HG03159 (cell line): ENCODE data around the gene CMIP.

Experiments used
- ATAC-seq: cut with Tn5 transposase; IDR thresholded peaks from one replicate; pipeline ENCODE4 v1.9.1; 2021; ENCODE audit warnings: mild to moderate bottlenecking, moderate library complexity; ENCODE audit not compliant: unreplicated experiment

CMIP gene

DNA sequence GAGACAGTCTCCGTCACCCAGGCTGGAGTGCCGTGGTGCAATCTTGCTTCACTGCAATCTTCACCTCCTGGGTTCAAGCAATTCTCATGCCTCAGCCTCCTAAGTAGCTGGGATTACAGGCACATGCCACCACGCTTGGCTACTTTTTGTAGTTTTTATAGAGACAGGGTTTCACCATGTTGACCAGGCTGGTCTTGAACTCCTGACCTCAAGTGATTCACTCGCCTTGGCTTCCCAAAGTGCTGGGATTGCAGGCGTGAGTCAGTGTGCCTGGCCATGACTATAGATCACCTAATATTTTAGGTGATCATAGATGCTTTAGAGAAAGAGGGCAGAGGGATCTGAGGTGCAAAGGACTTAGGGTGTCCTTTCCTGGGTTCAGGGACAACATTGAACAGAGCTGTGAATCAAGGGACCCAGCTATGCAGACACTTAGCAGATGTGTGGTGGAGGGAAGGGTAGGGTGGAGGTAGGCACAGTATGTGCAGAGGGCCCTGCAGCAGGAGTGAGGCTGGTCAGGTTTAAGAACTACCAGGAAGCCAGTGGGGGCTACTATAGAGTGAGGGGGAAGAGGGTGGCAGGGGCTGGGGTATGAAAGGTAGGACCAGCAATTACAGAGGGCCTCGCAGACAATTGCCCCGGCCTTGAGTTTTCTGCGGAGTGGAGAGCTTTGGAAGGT lies 116.5 kb downstream of the CMIP start:
- no peak for ATAC-seq

DNA sequence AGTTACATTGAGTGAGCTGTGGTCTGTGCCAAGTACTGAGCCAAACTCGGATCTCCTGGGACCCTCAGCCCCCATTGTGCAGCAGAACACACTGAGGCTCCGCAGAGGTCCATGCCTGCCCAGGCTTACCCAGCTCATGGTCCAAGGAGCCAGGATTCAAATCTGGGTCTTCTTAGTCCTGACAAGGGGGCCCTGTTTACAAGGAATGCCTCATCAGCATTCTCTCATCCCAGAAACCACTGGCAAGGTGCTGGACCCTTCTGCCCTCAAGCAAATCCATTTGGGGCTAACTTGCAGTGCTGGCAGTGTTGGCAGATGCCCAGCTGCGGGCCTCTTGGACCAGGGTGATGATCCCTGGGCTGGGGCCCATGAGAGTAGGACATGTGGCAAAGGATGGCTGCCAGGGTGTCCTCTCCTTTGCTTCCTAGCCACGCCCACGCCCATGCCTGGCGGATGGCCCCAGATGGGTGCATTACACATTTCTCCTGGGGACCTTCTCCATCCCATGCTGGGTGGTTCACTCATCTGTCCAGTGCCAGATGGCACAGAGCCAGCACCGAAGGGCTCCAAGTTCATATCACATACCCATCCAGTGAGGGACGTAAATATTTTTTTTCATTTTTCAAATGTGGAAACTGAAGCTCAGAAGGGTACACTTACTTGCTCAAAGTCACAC lies 117.7 kb downstream of the CMIP start:
- ATAC-seq = no peak

DNA sequence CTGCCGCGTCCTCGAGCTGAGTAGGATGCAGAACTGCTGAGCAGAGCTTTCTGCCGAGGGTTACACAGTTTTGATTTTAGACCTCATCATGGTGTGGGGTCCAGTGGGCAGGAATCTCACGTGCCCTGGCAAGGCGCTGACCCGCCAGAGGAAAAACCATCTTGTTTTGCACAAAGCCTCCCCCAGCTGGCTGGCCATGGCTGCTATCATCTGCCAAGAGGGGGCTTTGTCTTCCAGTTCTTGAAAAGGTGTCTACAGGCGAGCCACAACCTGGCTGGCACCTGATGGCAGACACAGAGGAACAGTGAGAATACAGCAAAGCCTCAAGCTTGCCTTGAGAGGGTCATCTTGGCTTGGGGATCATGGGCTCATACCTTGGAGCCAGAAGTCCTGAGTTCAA lies 118.3 kb downstream of the CMIP start:
- no peak for ATAC-seq

DNA sequence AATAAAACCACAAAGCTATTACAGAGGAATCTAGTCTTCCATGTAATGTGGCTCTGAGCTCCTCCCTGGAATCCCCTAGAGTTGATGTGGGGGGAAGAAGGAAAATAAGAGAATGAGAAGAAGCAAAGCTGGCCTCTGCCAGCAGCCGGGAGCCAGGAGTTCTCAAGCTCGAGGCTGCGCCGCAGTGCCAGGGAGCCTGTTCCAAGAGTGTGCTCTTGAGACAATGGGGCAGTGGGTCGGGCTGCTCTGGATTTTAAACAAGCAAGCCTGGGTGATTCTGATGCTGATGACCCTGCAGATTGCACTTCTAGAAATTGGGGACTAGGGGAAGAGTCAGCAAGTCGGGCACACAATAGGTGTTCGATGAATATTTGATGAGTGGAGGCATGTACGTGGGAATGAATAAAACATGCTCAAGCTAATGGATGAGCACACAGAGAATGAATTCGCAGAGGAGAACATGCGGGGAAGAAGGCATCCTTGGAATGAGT lies 119.9 kb downstream of the CMIP start:
- ATAC-seq = no peak

DNA sequence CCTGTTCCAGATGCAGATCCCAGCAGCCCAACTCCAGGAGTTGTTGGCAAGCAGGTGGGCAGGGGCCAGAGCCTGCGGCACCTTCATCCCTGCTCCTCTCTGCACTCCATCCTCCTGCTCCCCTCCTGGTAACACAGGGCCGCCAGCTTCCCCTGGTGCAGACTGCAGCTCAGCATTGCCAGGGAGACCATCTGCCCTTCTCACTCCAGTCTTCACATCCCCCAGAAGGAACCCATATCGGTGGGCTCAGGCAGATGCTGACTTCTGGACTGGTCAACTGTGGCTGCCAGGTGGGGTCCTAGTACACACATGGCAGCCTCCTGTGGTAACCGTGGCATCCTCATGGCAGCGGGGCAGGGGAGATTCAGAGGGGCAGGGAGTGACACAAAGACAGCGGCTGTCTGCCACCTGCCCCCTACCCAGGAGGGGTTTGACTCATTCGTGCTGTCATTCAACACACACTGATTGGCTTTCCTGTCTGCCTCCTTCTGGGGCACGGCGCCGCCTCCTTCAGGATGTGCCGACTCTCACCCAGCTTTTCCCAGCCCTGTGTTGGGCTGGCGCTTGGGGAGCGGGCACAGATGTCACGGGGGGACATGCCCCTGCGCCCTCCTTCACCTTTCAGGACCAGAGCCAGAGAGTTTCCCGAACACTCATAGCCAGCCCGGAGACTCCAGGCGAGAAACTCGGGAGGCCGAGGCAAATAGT lies 120.9 kb downstream of the CMIP start:
- no peak for ATAC-seq

DNA sequence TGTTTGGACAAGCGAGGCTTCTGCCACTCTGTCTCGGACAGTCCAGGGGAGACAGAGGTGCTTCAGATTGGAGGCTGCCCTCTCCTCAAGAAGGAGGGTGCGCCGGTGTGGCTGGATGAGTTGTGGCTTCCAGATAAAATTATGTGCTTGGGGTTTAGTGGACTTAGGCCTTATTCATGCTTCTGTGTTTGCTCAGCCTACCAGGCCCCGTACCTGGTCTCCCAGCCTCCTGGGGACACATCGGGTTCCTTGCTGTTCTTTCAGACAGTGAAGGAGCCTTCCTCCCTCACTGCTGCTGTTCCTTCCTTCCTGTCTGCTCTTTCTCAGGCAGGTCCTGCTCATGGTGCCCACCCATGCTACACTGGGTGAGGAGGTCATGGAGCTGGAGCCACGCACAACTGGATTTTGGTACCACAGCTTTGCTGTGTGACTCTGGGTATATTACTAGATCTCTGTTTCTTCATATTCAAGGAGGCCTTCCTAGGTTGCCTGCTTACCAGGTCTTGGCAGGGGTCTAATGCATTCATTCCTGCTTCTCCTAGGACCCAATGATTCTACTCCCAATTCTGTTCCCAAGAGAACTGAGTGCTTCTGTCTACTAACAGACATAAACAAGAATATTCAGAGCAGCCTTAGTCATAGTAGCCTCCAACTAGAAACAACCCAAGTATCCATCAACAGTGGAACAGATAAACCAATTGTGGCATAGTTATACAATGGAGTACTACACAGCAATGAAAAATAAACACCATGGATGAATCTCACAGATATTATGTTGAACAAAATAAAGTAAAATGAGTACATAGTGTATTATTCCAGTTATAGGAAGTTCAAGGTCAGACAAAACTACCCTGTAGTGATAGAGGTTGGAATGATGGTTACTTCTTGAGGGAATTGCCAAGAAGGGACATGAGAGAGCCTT lies 121.7 kb downstream of the CMIP start:
- ATAC-seq = no peak

DNA sequence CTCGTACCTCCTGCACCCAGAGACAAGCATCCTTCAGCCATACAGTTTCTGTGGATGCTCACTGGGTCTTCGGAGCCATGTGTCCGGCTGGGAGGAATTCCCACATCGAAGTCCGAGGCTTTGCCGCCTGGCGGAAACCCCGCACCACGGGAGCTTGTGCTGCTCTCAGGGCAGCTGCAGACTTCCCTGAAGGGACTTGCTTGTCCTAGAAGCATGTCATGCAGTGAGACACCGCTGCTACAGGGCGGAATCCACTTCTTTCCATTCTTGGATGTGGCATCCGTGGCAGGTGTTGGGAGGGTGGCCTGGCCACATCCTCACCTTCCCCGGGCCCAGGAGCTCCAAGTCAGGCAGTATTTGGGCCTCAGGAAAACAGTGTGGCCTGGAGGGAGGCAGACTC lies 122.5 kb downstream of the CMIP start:
- ATAC-seq = no peak

DNA sequence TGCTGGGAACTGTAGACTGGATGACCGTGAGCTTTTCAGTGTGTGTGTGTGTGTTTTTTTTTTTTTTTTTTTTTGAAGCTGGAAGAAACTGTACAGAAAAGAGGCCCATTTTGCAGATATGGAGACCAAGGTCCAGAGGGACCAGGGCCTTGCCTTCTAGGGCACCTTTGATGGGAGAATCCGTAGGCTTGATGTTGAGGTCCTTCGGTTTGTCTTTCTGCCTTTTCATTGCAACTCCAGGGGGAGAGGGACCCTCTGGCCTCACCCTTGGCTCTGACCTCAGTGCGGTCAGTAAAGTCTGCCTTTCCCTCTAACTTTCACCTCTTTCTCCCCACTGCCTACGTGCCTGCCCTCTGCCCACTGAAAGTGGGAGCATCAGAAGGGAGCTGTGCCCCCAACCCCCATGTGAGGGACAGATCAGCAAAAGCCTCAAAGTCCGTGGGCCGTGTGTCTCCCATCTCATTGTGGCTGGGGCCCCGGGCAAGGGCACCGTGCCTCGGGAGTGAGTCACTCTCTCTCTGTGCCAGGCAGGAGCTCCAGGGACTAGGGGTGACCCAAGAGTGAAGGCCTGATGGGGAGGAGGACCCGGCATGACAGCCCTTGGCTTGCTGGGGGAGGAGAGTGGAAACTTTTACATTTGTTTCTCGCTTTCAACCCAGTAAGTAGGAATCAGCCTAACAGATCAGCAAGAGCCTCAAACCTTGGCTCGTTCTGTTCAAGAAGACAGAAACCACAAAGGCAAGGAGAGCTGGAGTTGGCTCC lies 123.6 kb downstream of the CMIP start:
- no peak for ATAC-seq

DNA sequence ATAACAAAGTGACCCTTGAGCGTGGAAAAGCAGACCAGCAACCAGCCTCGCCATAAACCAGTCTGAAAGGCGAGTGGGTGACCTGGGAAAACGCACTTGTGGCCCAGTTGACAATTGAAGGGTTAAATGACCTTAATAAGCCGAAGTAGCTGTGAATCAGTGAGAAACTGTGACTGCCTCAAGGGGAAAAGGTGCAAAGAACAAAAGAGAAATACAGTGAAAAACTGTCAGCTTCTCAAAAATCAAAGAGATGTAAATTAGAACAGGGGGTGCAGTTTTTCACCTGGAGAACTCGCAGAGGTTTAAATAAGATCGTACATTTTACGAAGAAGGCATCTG lies 124.1 kb downstream of the CMIP start:
- ATAC-seq = no peak

DNA sequence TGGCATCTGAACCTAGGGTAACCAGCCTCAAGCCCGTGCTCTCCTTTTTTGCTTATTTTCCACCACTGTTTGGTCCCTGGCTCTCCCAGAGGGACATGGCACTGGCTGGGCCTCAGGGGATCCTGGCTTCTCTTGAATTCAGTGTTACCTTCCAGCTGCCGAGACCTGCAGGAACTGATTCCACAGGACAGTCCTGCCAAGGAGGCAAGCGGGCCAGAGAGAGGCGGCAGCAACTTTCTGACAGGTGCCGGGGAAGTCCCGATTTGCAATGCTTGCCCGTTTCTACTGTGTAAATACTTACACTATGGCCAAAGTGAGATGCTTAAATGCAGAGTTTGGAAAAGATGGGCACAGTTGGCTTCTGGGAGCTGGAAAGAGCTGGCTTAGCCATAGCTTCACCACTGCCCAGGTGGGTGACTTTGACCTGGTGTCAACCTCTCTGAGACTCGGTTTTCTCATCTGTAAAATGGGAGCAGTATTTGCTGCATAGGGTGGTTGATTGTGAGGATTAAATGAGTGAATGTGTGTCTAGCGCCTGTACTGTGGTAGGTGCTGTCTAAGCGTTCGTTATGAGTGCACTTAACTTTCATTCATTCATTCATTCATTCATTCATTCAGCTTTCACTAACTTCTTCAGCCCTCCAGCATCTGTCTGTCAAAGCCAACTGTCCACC lies 124.9 kb downstream of the CMIP start:
- no peak for ATAC-seq

DNA sequence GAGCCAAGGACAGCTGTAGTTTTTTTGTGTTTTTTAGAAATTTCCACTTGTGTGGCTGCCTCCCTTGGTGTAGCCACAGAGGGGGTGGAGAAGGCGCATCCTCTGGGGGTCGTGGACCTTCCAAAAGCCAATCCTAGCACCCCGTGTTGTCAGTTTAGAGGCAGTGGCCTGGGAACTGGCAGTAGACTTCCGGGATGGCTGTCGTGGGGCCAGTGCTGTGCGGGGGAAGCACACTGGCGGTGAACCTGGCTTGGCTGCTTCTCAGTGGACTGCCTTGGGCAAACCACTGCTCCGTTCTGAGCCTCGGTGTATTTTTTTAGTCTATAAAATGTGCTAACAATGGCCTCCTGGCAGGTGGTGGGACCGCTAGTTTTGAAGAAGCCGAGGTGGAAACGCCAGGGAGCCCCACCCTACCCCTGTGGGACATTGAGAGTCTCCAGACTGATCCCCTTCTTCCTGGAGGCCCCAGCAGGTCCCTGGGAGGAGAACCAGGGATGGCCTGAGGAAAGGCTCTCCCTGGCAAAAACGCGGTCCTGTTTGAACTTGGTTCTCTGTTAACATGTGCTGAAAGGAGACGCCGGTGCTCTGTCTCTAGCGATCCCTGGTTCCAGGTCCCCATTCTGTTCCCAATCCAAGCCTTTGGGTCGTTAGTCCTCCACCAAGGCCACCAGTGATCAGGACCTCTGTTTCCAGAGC lies 125.7 kb downstream of the CMIP start:
- ATAC-seq = no peak

DNA sequence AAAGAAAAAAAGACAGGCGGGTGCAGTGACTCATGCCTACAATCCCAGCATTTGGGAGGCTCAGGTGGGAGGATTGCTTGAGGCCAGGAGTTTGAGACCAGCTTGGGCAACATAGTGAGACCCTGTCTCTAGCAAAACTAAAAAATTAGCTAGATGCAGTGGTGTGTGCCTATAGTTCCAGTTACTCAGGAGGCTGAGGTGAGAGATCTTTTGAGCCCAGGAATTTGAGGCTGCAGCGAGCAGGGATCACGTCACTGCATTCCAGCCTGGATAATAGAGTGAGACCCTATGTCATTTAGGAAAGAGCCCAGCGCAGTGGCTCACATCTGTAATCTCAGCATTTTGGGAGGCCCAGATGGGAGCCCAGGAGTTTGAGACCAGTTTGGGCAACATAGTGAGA lies 126.6 kb downstream of the CMIP start:
- no peak for ATAC-seq

DNA sequence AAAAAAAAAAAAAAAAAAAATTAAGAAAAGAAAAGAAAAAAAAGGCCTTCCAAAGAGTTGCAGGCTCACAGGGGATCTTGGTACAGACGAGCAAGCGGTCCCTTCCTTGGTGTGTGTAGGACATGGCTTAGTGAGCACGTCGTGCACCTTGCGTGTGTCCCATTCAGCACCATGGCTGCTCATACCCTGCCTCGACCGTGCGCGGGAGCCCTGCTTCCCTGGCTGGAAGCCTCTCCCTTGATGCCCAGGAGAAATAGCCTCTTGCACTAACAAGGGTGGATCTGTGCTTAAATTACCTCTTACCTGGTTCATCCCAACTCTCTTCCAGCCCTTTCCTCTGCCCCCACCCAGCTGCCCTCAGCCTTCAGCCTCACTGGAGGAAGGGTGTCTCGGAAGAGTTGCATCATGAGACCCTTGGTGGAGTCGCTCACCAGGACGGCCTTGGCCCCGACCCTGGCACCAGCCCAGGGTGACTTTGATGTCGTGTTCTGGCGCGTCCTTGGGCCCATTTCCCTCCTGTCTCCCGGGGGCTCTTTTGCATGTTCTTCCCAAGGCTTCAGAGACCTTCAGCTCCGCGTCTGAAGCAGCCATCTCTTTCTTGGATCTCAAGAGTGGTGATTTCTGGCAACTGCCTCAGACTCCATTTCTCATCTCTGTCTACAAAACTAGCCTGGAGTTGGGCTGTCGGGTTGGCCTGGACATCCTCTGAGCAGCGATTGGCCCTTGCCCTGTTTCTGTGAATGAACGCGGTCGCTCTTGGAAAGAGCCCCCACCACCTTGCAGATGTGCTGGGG lies 127.2 kb downstream of the CMIP start:
- no peak for ATAC-seq

DNA sequence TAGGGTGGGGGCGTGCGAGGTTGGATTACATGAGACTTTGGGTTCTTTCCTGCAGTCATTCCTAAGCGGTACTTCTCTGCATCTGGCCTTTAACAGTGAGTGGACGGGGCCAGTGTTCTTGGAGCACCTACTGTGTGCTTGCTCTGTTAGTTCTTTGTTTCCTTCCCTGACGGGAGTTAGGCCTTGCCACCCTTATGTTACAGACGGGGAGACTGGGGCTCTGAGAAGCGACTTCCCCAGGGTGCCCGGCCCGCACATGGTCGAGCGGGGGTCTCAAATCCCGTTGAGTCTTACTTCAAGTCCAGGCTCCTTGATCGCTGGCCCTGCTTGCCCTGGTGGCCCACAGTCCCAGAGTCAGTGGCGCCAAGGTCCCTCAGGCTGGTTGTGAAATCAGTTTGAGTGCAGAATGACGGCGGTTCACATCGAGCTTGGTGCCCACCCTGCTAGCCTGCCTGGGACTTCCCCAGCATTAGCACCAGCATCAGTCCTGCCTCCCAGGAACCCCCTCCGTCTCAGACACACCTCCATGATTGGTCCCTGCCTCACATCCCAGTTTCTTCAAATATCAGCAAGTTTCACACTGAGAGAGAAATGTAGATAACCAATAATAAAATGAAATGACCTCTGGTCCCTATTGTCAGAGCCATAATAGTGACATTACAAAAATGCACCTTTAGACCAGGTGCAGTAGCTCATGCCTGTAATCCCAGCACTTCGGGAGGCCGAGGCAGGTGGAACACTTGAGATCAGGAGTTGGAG lies 128.0 kb downstream of the CMIP start:
- ATAC-seq = no peak

DNA sequence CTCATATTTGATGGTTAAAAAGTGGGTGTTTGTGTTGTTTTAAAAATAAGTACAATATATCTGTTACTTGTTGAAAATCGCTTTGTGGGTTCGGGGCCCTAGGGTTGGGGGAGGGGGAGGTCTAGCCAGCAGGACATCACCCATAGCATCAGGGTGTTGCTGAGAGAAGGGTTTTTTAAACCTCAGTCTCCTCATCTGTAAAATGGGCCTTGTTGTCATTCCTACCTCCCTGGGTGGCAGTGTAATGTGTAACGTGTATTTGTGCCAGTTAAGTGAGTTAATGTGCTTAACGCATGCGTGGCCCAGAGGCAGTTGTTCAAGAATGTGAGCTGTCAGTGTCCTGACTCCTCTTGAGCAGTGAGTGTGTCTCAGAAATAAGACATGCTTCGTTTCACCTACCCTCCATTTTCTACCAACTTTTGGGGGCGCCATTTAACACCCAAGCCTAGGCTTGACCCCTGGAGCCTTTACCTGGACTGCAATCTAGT lies 129.0 kb downstream of the CMIP start:
- ATAC-seq = no peak

DNA sequence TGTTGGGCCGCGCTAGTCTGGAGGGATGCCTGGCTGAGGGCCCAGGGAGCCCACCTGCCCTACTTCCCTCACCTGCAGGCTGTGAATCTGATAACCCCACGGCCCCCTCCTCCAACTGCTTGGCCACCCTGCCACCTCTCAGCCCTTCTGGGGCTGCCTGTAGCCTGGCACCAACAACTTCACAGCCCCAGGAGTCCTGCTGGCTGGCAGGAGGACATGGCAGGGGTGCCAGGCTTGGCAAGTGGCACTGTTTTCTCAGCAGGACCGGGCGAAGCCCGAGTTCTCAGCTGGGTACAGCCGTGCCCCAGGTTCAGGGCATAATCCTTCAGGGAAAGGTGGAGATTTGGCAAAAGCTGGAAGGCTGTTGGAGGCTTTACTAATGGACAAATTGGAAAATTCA lies 129.6 kb downstream of the CMIP start:
- ATAC-seq = no peak

DNA sequence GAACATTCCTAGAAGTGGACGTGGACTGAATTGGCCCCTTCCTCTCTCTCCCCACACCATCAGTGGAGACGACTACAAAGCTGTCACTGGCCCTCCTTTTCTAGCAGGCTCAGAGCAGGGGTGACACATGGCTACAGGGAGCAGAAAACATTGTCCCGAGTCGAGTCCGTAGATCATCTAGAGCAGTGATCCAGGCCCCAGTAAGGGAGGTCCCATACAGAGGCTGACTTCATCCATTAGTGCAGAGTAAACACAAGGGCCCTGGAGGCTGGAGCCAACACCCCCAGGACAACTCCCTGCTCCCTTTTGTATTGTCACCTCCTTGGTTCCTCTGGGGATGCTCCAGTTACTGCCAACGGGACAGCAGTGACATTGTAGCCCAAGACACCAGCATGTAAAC lies 130.7 kb downstream of the CMIP start:
- no peak for ATAC-seq

DNA sequence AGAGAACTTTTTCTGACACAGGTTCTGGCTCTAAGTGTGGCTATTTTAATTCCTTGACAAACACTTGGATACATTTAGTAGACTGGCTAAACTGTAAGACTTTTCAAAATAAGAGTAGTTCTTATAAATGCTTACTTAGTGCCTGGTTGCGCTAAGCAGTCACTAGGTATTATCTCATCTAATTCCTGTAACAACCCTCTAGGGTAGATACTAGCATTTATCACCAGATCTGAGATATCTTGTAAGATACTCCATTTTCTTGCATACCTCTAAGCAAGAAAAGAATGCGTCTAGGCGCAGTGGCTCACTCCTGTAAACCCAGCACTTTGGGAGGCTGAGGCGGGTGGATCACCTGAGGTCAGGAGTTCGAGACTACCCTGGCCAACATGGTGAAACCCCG lies 131.2 kb downstream of the CMIP start:
- ATAC-seq = no peak
